SK-N-SH (cell line): ENCODE measurements around the gene GAB4. TPM values are rescaled to one million over a fixed set of nuclear protein-coding genes. Genes with fewer than 3 reads are reported as not detected.

Experiments used
- CTCF ChIA-PET: fragments of 300-600, 350-600 bp; formaldehyde crosslinking; extraction: SDS; loops from one replicate; lab custom pipeline; 2021; lab: Yijun Ruan, JAX
- POLR2A ChIA-PET: fragments of 350-600 bp; sonication (Branson Sonifier 250); formaldehyde crosslinking; extraction: SDS; loops from one replicate; lab custom pipeline; 2020; ENCODE audit warnings: antibody characterized with exemption, inconsistent platforms; lab: Yijun Ruan, JAX
- DNase-seq: peaks from one replicate; pipeline ENCODE4 v3.0.0; 2012
- H2AFZ ChIP-seq: fragments of 200-600 bp; sonication (generic); 2 replicates; pipeline ENCODE4 v1.8.1; 2016; ENCODE audit warnings: antibody characterized with exemption, mild to moderate bottlenecking, low read depth
- H3F3A ChIP-seq: fragments of 200-600 bp; sonication (generic); replicated peaks from 2 replicates; pipeline ENCODE3; 2016; ENCODE audit warnings: antibody characterized with exemption, mild to moderate bottlenecking; ENCODE audit not compliant: insufficient read depth
- H3K27ac ChIP-seq, 2 experiments: fragments of 200-500 bp in 1 of 2; fragments of 200-600 bp in 1 of 2; sonication (Bioruptor generic) in 1 of 2; sonication (generic), shearing (Covaris generic) in 1 of 2; 2 replicates each; pipeline versions ENCODE4 v1.5.1 to v1.6.1; 2014 to 2016; ENCODE audit warnings: low read depth in 2 of 2, inconsistent platforms in 1 of 2, low read length in 1 of 2, mild to moderate bottlenecking in 1 of 2, mixed read lengths in 1 of 2
- H3K27me3 ChIP-seq: fragments of 200-600 bp; sonication (generic), shearing (Covaris generic); 2 replicates; pipeline ENCODE4 v1.6.1; 2016; ENCODE audit warnings: mixed run types; ENCODE audit not compliant: insufficient read depth
- H3K36me3 ChIP-seq, 2 experiments: fragments of 200-500 bp in 1 of 2; fragments of 200-600 bp in 1 of 2; sonication (Bioruptor generic) in 1 of 2; sonication (generic) in 1 of 2; replicated peaks in 1 of 2; 2 replicates each; pipeline versions ENCODE3 to v1.5.1; 2014 to 2016; ENCODE audit warnings: low read length in 1 of 2, mild to moderate bottlenecking in 1 of 2; ENCODE audit not compliant: insufficient read depth in 2 of 2, control insufficient read depth in 1 of 2
- H3K4me1 ChIP-seq, 2 experiments: fragments of 200-500 bp in 1 of 2; fragments of 200-600 bp in 1 of 2; sonication (Bioruptor generic) in 1 of 2; sonication (generic), shearing (Covaris generic) in 1 of 2; 2 replicates each; pipeline versions ENCODE4 v1.5.1 to v1.6.1; 2014 to 2016; ENCODE audit warnings: low read depth in 1 of 2, low read length in 1 of 2, mixed run types in 1 of 2; ENCODE audit not compliant: insufficient read depth in 2 of 2, control insufficient read depth in 1 of 2
- H3K4me2 ChIP-seq: fragments of 200-600 bp; sonication (generic), shearing (Covaris generic); 2 replicates; pipeline ENCODE4 v1.6.1; 2017; ENCODE audit warnings: mixed run types
- H3K4me3 ChIP-seq, 2 experiments: fragments of 200-500 bp in 1 of 2; fragments of 200-600 bp in 1 of 2; sonication (Bioruptor generic) in 1 of 2; sonication (generic), shearing (Covaris generic) in 1 of 2; 2 replicates each; pipeline versions ENCODE4 v1.5.1 to v1.8.1; 2014 to 2016; ENCODE audit warnings: low read depth in 2 of 2, inconsistent platforms in 1 of 2, low read length in 1 of 2, mild to moderate bottlenecking in 1 of 2, mixed read lengths in 1 of 2, moderate library complexity in 1 of 2
- H3K79me2 ChIP-seq: fragments of 200-600 bp; sonication (generic); 2 replicates; pipeline ENCODE4 v1.8.1; 2017; ENCODE audit warnings: mild to moderate bottlenecking; ENCODE audit not compliant: insufficient read depth
- H3K9ac ChIP-seq: fragments of 200-600 bp; sonication (generic); 2 replicates; pipeline ENCODE4 v1.6.1; 2017; ENCODE audit warnings: mixed run types
- H3K9me2 ChIP-seq: fragments of 200-600 bp; sonication (generic); 2 replicates; pipeline ENCODE4 v1.6.1; 2017; ENCODE audit warnings: mixed run types
- H3K9me3 ChIP-seq: fragments of 200-600 bp; sonication (generic); 2 replicates; pipeline ENCODE4 v1.6.1; 2017; ENCODE audit warnings: mixed run types, mild to moderate bottlenecking, moderate library complexity
- H4K20me1 ChIP-seq: fragments of 200-600 bp; sonication (generic); 2 replicates; pipeline ENCODE4 v1.6.1; 2017; ENCODE audit warnings: mild to moderate bottlenecking, mixed run types; ENCODE audit not compliant: insufficient read depth
- FOXM1 ChIP-seq: IDR thresholded peaks from 2 replicates; pipeline ENCODE4 v1.4.0; 2012; ENCODE audit warnings: low read depth, mild to moderate bottlenecking
- POLR2AphosphoS5 ChIP-seq: IDR thresholded peaks from 2 replicates; pipeline ENCODE4 v1.6.1; 2012; ENCODE audit warnings: low read depth, low read length
- RXRA ChIP-seq: IDR thresholded peaks from 2 replicates; pipeline ENCODE4 v1.4.0; 2012; ENCODE audit warnings: low read depth, mild to moderate bottlenecking, borderline replicate concordance
- SIN3A ChIP-seq: IDR thresholded peaks from 2 replicates; pipeline ENCODE4 v1.6.1; 2012; ENCODE audit warnings: low read depth, mild to moderate bottlenecking, low read length, moderate library complexity, borderline replicate concordance
- TEAD4 ChIP-seq: IDR thresholded peaks from 2 replicates; pipeline ENCODE4 v1.4.0; 2012; ENCODE audit warnings: mild to moderate bottlenecking, borderline replicate concordance; ENCODE audit not compliant: insufficient read depth
- WGBS: methylation state at CpG from one replicate; pipeline ENCODE4 v1.1.6; 2017; ENCODE audit warnings: low lambda C conversion rate; 5-methylcytosine and 5-hydroxymethylcytosine counted together
- polyA plus RNA-seq, 3 experiments: library from polyadenylated mRNA; depleted of rRNA; stranded (reverse); fragments of >200 nt; gene quantifications; 2 replicates each; pipeline ENCODE4 v1.2.3, GENCODE V29; 2012
- TF ChIP-seq, protein P1 (sequence below): IDR thresholded peaks from 2 replicates; pipeline ENCODE4 v1.4.0; 2012; ENCODE audit warnings: low read depth
- TF ChIP-seq, protein P2 (sequence below): IDR thresholded peaks from 2 replicates; pipeline ENCODE4; 2012
- TF ChIP-seq, protein P3 (sequence below): fragments of 150-350 bp; IDR thresholded peaks from 2 replicates; pipeline ENCODE4 v1.6.1; 2017; ENCODE audit warnings: antibody characterized with exemption, low read length, low read depth, borderline replicate concordance
- TF ChIP-seq, protein P4 (sequence below): fragments of 150-350 bp; IDR thresholded peaks from 2 replicates; pipeline ENCODE4 v1.6.1; 2016; ENCODE audit warnings: mild to moderate bottlenecking, low read depth, low read length

The GAB4 gene
- polyA plus RNA-seq, 1 of the 3 experiments (the other 2 are of a cell fraction) = not detected

DNA sequence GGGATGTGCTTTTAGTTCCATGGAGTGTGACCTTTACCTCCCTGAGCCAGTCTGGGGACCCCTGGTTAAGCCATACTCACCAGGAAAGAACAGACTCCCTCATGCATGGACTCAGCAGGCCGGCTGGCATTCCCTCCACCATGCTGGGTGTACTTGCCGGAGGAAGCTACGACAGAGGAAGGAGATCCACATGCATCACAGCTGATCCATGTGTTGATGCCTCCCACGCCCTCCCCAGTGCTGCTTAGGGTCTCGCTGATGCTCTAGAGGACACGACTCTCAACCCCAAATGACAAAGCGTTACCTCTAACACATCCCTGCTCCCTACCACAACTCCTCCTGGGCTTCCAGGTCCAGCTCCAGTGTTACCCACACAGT is 39.8 kb downstream of the GAB4 start:
- H3K9me2 ChIP-seq = no peaks in the 10 kb centered on the region
- H4K20me1 ChIP-seq = no peaks in the 10 kb centered on the region
- H3K4me2 ChIP-seq = no peak overlapping the region
- no peaks in the 10 kb centered on the region for H3K79me2 ChIP-seq
- H3K4me3 ChIP-seq = no peak overlapping the region
- H2AFZ ChIP-seq = no peak overlapping the region
- TF ChIP-seq SIN3A (no peak), TEAD4 (no peak), POLR2AphosphoS5 (no peak)
- TF ChIP-seq, protein P1, sequence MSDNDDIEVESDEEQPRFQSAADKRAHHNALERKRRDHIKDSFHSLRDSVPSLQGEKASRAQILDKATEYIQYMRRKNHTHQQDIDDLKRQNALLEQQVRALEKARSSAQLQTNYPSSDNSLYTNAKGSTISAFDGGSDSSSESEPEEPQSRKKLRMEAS = no peak
- CTCF ChIA-PET = no interaction called here
- 10% methylated on average over 3 of the region's 7 CpGs for WGBS
- H3K27ac ChIP-seq = no peak overlapping the region
- POLR2A ChIA-PET = no interaction called here
- 0 out of 2 replicates have a peak, but pooled peaks cover 4% of the 10 kb centered on the region for H3K27me3 ChIP-seq
- no peaks in the 10 kb centered on the region for H3K4me1 ChIP-seq
- no peaks in the 10 kb centered on the region for H3F3A ChIP-seq
- H3K9me3 ChIP-seq = no peaks in the 10 kb centered on the region
- no peak for DNase-seq
- H3K36me3 ChIP-seq = no peaks in the 10 kb centered on the region
- no peak overlapping the region for H3K9ac ChIP-seq

DNA sequence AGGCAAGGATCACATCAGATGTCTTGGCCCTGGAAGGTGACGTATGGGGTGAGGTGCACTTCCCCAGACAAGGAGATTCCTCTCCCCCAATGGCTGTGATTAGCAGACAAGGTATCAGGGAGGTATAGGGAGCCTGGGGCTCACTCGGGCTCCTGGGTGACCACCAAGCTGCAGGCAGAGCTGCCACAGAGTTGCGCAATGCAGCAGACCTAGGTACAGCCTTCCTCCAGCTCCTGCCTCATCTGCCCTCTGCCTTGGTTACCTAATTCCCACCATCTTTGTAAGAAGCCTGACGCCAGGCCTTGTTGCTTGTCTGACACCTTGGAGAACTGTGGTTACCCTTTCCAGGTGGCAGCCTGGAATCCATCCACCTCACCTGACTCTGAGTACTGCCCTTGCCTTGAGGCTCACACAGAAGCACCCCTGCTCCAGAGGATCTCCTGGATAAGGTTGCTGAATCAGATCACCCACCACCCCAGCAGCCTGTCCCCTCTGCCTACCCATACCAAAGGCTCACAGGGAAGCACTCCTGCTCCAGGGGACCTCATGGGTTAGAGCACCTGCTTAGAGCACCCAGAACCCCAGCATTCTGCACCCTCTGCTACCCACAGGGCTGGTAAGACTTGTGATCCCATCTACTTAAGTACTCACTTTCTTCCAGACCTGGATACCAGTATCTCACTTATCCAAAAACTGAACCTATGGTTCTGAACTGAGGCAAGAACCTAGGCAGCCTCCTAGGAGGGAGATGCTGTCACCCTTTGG is 40.4 kb downstream of the GAB4 start:
- Histone ChIP-seq H3K9me3 (no peaks in the 10 kb centered on the region), H4K20me1 (no peaks in the 10 kb centered on the region), H3K9ac (no peak overlapping the region), H2AFZ (no peak overlapping the region), H3F3A (no peaks in the 10 kb centered on the region), H3K79me2 (no peaks in the 10 kb centered on the region), H3K27ac (no peak overlapping the region), H3K4me3 (no peak overlapping the region), H3K4me2 (no peak overlapping the region), H3K36me3 (no peaks in the 10 kb centered on the region), H3K4me1 (no peaks in the 10 kb centered on the region), H3K27me3 (0 out of 2 replicates have a peak, but pooled peaks cover 4% of the 10 kb centered on the region), H3K9me2 (no peaks in the 10 kb centered on the region)
- ChIA-PET POLR2A (no interaction called here), CTCF (interaction anchor here (0.6 kb wide), 1 partner anchor 626 kb away, joined by 3 read pairs; no protein-coding TSS in a partner anchor)
- WGBS = 0% methylated on average over 3 of the region's 4 CpGs
- no peak for TF ChIP-seq RXRA
- no peak for DNase-seq

DNA sequence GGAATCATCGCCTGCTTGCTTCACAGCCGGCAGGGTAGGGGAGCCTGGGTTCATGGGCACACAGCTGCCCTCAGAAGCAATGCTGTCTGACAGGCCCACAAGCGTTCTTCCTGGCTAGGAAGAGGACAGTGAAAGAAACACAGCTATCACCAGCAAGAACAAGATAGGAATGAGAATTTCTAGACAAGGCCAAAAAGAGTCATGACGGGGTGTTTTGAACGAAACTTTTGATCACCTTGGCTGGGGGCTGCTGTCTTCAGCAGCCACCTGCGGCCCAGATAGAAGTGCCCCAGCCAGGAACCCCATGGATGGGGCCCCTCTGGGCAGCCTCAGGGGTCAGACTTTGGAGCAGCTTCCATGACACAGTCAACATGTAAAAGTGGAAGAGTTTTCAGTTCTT is 41.8 kb downstream of the GAB4 start:
- no peaks in the 10 kb centered on the region for H3K79me2 ChIP-seq
- H3K9me2 ChIP-seq = no peaks in the 10 kb centered on the region
- H3K4me3 ChIP-seq = no peak overlapping the region
- H3K27me3 ChIP-seq = 0 out of 2 replicates have a peak, but pooled peaks cover 4% of the 10 kb centered on the region
- TF ChIP-seq, protein P2, sequence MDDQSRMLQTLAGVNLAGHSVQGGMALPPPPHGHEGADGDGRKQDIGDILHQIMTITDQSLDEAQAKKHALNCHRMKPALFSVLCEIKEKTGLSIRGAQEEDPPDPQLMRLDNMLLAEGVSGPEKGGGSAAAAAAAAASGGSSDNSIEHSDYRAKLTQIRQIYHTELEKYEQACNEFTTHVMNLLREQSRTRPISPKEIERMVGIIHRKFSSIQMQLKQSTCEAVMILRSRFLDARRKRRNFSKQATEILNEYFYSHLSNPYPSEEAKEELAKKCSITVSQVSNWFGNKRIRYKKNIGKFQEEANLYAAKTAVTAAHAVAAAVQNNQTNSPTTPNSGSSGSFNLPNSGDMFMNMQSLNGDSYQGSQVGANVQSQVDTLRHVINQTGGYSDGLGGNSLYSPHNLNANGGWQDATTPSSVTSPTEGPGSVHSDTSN = no peak
- TF ChIP-seq, protein P3, sequence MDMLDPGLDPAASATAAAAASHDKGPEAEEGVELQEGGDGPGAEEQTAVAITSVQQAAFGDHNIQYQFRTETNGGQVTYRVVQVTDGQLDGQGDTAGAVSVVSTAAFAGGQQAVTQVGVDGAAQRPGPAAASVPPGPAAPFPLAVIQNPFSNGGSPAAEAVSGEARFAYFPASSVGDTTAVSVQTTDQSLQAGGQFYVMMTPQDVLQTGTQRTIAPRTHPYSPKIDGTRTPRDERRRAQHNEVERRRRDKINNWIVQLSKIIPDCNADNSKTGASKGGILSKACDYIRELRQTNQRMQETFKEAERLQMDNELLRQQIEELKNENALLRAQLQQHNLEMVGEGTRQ = no peak
- TF ChIP-seq, protein P4, sequence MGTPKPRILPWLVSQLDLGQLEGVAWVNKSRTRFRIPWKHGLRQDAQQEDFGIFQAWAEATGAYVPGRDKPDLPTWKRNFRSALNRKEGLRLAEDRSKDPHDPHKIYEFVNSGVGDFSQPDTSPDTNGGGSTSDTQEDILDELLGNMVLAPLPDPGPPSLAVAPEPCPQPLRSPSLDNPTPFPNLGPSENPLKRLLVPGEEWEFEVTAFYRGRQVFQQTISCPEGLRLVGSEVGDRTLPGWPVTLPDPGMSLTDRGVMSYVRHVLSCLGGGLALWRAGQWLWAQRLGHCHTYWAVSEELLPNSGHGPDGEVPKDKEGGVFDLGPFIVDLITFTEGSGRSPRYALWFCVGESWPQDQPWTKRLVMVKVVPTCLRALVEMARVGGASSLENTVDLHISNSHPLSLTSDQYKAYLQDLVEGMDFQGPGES = no peak
- no peak for TF ChIP-seq FOXM1
- H2AFZ ChIP-seq = no peak overlapping the region
- no peaks in the 10 kb centered on the region for H4K20me1 ChIP-seq
- POLR2A ChIA-PET = no interaction called here
- H3K27ac ChIP-seq = no peak overlapping the region
- no peak for DNase-seq
- CTCF ChIA-PET = no interaction called here
- H3K4me1 ChIP-seq = no peaks in the 10 kb centered on the region
- no peaks in the 10 kb centered on the region for H3K9me3 ChIP-seq
- 13% methylated on average over 6 of the region's 6 CpGs for WGBS
- H3K4me2 ChIP-seq = no peak overlapping the region
- H3K36me3 ChIP-seq = no peaks in the 10 kb centered on the region
- H3F3A ChIP-seq = no peaks in the 10 kb centered on the region
- H3K9ac ChIP-seq = no peak overlapping the region
